Skeletal muscle satellite cell (primary cell): ENCODE results near the gene DNAAF3.
"Not testable (repeated sequence)": the region's sequence is repeated elsewhere in the genome, so short reads cannot be mapped to it uniquely, and the experiment has no call there.

Source experiments
- H3K27me3 ChIP-seq: 2 replicates; pipeline ENCODE4 v1.7.0; 2013; ENCODE audit warnings: low read length; ENCODE audit not compliant: control insufficient read depth, insufficient read depth
- H3K36me3 ChIP-seq: 2 replicates; pipeline ENCODE4 v1.7.0; 2013; ENCODE audit warnings: mild to moderate bottlenecking, control low read depth, low read length; ENCODE audit not compliant: insufficient read depth
- H3K4me1 ChIP-seq: 2 replicates; pipeline ENCODE4 v1.7.0; 2013; ENCODE audit warnings: low read length; ENCODE audit not compliant: control insufficient read depth, insufficient read depth
- H3K4me2 ChIP-seq: 2 replicates; pipeline ENCODE4 v1.7.0; 2013; ENCODE audit warnings: mild to moderate bottlenecking, low read length
- H3K4me3 ChIP-seq: 2 replicates; pipeline ENCODE4 v1.7.0; 2013; ENCODE audit warnings: low read length
- H3K9ac ChIP-seq: 2 replicates; pipeline ENCODE4 v1.7.0; 2013; ENCODE audit warnings: mild to moderate bottlenecking, low read depth, low read length, moderate library complexity
- H3K9me3 ChIP-seq: replicated peaks from 2 replicates; pipeline ENCODE4 v1.7.0; 2013; ENCODE audit warnings: mild to moderate bottlenecking, control low read depth, low read length

DNAAF3 gene

GRCh38 chr19:55160128-55160985 is 6.1 kb downstream of the DNAAF3 start:
- H3K9ac ChIP-seq: no peak overlapping the region
- peaks cover 20% of the 10 kb centered on the region for H3K27me3 ChIP-seq
- H3K4me1 ChIP-seq: peaks cover 8% of the 10 kb centered on the region
- H3K36me3 ChIP-seq: no peaks in the 10 kb centered on the region
- H3K4me3 ChIP-seq: no peak overlapping the region
- H3K4me2 ChIP-seq: no peak overlapping the region
- no peaks in the 10 kb centered on the region for H3K9me3 ChIP-seq

- Histone ChIP-seq H3K9ac (no peak overlapping the region), H3K4me1 (peaks cover 8% of the 10 kb centered on the region), H3K4me2 (no peak overlapping the region), H3K9me3 (no peaks in the 10 kb centered on the region), H3K27me3 (peaks cover 20% of the 10 kb centered on the region), H3K4me3 (no peak overlapping the region), H3K36me3 (no peaks in the 10 kb centered on the region)
Measured at GRCh38 chr19:55158848-55159749, 7.3 kb downstream of the DNAAF3 start.

GRCh38 chr19:55158423-55158822 is 8.0 kb downstream of the DNAAF3 start:
- H3K4me1 ChIP-seq: peaks cover 8% of the 10 kb centered on the region
- no peaks in the 10 kb centered on the region for H3K36me3 ChIP-seq
- no peaks in the 10 kb centered on the region for H3K9me3 ChIP-seq
- no peak overlapping the region for H3K4me3 ChIP-seq
- no peak overlapping the region for H3K9ac ChIP-seq
- H3K27me3 ChIP-seq: peaks cover 23% of the 10 kb centered on the region
- H3K4me2 ChIP-seq: no peak overlapping the region

GRCh38 chr19:55157064-55157908 is 9.1 kb downstream of the DNAAF3 start, which contains the start of gene TNNI3:
Gene TNNI3, minus strand, starts transcription at chr19:55157732. Its CDS starts 143 bp downstream, at chr19:55157589.
- no peak within 1 kb of the TSS for H3K4me3 ChIP-seq
- no peak within 1 kb of the TSS for H3K9ac ChIP-seq
- peaks cover 18% of the 10 kb centered on the region for H3K27me3 ChIP-seq
- no peaks in the 10 kb centered on the region for H3K36me3 ChIP-seq
- peaks cover 8% of the 10 kb centered on the region for H3K4me1 ChIP-seq
- H3K4me2 ChIP-seq: no peak within 1 kb of the TSS
- no peaks in the 10 kb centered on the region for H3K9me3 ChIP-seq

GRCh38 chr19:55156202-55157063 is 10.0 kb downstream of the DNAAF3 start:
- H3K9ac ChIP-seq: no peak overlapping the region
- H3K4me3 ChIP-seq: no peak overlapping the region
- no peaks in the 10 kb centered on the region for H3K9me3 ChIP-seq
- peaks cover 10% of the 10 kb centered on the region for H3K27me3 ChIP-seq
- H3K4me1 ChIP-seq: peaks cover 8% of the 10 kb centered on the region
- peak overlapping the region; percentile 25 for H3K4me2 ChIP-seq
- no peaks in the 10 kb centered on the region for H3K36me3 ChIP-seq

- H3K4me3 ChIP-seq, H3K27me3 ChIP-seq, H3K9ac ChIP-seq: not testable (repeated sequence)
Measured at GRCh38 chr19:55155784-55156183, 10.6 kb downstream of the DNAAF3 start.

GRCh38 chr19:55153652-55154264 is 12.7 kb downstream of the DNAAF3 start:
- no peaks in the 10 kb centered on the region for H3K9me3 ChIP-seq
- no peak overlapping the region for H3K4me3 ChIP-seq
- H3K4me1 ChIP-seq: peaks cover under 1% of the 10 kb centered on the region
- no peak overlapping the region for H3K9ac ChIP-seq
- H3K27me3 ChIP-seq: peaks cover 16% of the 10 kb centered on the region
- no peak overlapping the region for H3K4me2 ChIP-seq
- H3K36me3 ChIP-seq: no peaks in the 10 kb centered on the region

More at GRCh38 chr19:55155784-55156183, 10.6 kb downstream of the DNAAF3 start:
- peak overlapping the region; percentile 25 for H3K4me2 ChIP-seq
- not testable (repeated sequence) for H3K9me3 ChIP-seq, H3K36me3 ChIP-seq, H3K4me1 ChIP-seq

GRCh38 chr19:55152017-55152416 is 14.4 kb downstream of the DNAAF3 start:
- H3K27me3 ChIP-seq: peaks cover 23% of the 10 kb centered on the region
- no peaks in the 10 kb centered on the region for H3K4me1 ChIP-seq
- no peak overlapping the region for H3K9ac ChIP-seq

GRCh38 chr19:55149078-55150003 is 17.1 kb downstream of the DNAAF3 start, which contains the start of gene TNNT1:
Gene TNNT1, minus strand, starts transcription at chr19:55149206. Its CDS starts 2,049 bp downstream, at chr19:55147157.
- H3K4me2 ChIP-seq: no peak within 1 kb of the TSS
- H3K4me3 ChIP-seq: no peak within 1 kb of the TSS
- H3K4me1 ChIP-seq: no peaks in the 10 kb centered on the region
- H3K36me3 ChIP-seq: no peaks in the 10 kb centered on the region
- no peak within 1 kb of the TSS for H3K9ac ChIP-seq
- H3K9me3 ChIP-seq: no peaks in the 10 kb centered on the region
- peaks cover 32% of the 10 kb centered on the region for H3K27me3 ChIP-seq

More at GRCh38 chr19:55152017-55152416, 14.4 kb downstream of the DNAAF3 start:
- H3K4me3 ChIP-seq: no peak overlapping the region
- no peaks in the 10 kb centered on the region for H3K9me3 ChIP-seq
- H3K4me2 ChIP-seq: no peak overlapping the region
- no peaks in the 10 kb centered on the region for H3K36me3 ChIP-seq
